Measurements from ENCODE around the gene EZH2. TPM values are rescaled to one million over a fixed set of nuclear protein-coding genes. Genes with fewer than 3 reads are reported as not detected.

EZH2 gene
- total RNA-seq, 1 donor from 2014 or later = 13.8 TPM

DNA sequence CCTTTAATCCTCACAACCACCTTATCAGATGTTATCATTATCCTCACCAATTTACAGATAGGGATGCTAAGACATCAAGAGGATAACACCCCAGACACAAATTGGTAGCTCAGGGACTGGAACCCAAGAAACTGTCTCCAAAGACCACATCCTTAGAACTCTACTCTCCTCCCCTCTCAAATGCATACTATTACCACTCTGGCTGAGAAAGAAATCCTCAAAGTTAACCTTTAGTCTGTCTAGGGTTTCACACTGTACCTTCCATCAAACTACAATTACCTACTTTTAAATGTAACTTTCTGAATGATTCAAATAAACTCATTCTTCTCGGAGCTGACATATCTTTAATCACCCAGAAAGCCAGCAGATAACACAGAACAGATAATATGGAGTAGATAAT, 6.6 kb downstream of the EZH2 start:
- Histone ChIP-seq H3K36me3 (ENCODE audit: insufficient read depth, low read length) (no peaks in the 10 kb centered on the region), H3K4me1 (ENCODE audit: insufficient read depth, low read length) (no peaks in the 10 kb centered on the region), H3K27me3 (ENCODE audit: insufficient read depth, low read length) (no peaks in the 10 kb centered on the region), H3K9ac (ENCODE audit: low read length) (no peak overlapping the region), H3K4me3 (ENCODE audit: insufficient read depth, low read depth, low read length) (no peak overlapping the region), H3K4me2 (ENCODE audit: low read length) (no peak overlapping the region), H4K20me1 (ENCODE audit: insufficient read depth, low read length) (peaks cover 4% of the 10 kb centered on the region), H3K9me3 (ENCODE audit: insufficient read depth, low read depth, low read length) (no peaks in the 10 kb centered on the region), H2AFZ (ENCODE audit: low read depth, low read length) (no peak overlapping the region), H3K79me2 (ENCODE audit: insufficient read depth, low read length) (peaks cover 98% of the 10 kb centered on the region), H3K27ac (ENCODE audit: low read depth, low read length) (no peak overlapping the region)
- Mint-ChIP-seq H3K27me3 (ENCODE audit: low read depth, unreplicated experiment) (no peaks in the 10 kb centered on the region), H3K27ac (ENCODE audit: unreplicated experiment) (no peak overlapping the region), H3K9me3 (ENCODE audit: unreplicated experiment) (no peaks in the 10 kb centered on the region), H3K4me3 (ENCODE audit: unreplicated experiment) (no peak overlapping the region), H3K36me3 (ENCODE audit: low read depth, unreplicated experiment) (no peaks in the 10 kb centered on the region), H3K4me1 (ENCODE audit: low read depth, unreplicated experiment) (no peaks in the 10 kb centered on the region)
- DNase-seq (ENCODE audit: low read depth) (no peak), FAIRE-seq (no peak)
- TF ChIP-seq EZH2 (IDR thresholded peaks at IDR 0.05; ENCODE audit: insufficient read depth, low read length) = no peak
- TF ChIP-seq, protein P1, sequence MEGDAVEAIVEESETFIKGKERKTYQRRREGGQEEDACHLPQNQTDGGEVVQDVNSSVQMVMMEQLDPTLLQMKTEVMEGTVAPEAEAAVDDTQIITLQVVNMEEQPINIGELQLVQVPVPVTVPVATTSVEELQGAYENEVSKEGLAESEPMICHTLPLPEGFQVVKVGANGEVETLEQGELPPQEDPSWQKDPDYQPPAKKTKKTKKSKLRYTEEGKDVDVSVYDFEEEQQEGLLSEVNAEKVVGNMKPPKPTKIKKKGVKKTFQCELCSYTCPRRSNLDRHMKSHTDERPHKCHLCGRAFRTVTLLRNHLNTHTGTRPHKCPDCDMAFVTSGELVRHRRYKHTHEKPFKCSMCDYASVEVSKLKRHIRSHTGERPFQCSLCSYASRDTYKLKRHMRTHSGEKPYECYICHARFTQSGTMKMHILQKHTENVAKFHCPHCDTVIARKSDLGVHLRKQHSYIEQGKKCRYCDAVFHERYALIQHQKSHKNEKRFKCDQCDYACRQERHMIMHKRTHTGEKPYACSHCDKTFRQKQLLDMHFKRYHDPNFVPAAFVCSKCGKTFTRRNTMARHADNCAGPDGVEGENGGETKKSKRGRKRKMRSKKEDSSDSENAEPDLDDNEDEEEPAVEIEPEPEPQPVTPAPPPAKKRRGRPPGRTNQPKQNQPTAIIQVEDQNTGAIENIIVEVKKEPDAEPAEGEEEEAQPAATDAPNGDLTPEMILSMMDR (IDR thresholded peaks at IDR 0.05; ENCODE audit: insufficient read depth, low read depth, low read length) = no peak

DNA sequence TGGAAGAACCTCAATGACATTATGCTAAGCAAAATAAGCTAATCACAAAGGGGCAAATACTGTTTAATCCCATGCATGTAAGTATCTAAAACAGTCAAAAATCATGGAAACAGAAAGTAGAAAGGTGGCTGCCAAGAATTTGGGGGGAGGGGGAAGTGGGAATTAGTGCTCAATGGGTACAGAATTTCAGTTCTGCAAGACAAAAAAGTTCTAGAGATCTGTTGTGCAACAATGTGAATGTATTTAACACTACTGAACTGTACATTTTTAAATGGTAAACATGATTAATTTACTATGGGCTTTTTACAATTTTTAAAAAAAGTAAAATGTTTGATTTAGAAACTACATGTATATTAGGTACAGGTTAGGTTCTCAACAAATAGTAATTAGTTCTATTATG, 11.9 kb downstream of the EZH2 start:
- Mint-ChIP-seq H3K4me3 (ENCODE audit: unreplicated experiment) (no peak overlapping the region), H3K9me3 (ENCODE audit: unreplicated experiment) (peaks cover 5% of the 10 kb centered on the region), H3K27ac (ENCODE audit: unreplicated experiment) (no peak overlapping the region), H3K36me3 (ENCODE audit: low read depth, unreplicated experiment) (no peaks in the 10 kb centered on the region), H3K27me3 (ENCODE audit: low read depth, unreplicated experiment) (no peaks in the 10 kb centered on the region), H3K4me1 (ENCODE audit: low read depth, unreplicated experiment) (peaks cover 2% of the 10 kb centered on the region)
- peaks cover 24% of the 10 kb centered on the region for H4K20me1 ChIP-seq (ENCODE audit: insufficient read depth, low read length)
- TF ChIP-seq, protein P1 (IDR thresholded peaks at IDR 0.05; ENCODE audit: insufficient read depth, low read depth, low read length) = no peak
- no peak for TF ChIP-seq EZH2 (IDR thresholded peaks at IDR 0.05; ENCODE audit: insufficient read depth, low read length)
- no peaks in the 10 kb centered on the region for H3K36me3 ChIP-seq (ENCODE audit: insufficient read depth, low read length)
- H3K9ac ChIP-seq (ENCODE audit: low read length) = no peak overlapping the region
- peaks cover 99% of the 10 kb centered on the region for H3K79me2 ChIP-seq (ENCODE audit: insufficient read depth, low read length)
- no peak overlapping the region for H3K4me3 ChIP-seq (ENCODE audit: insufficient read depth, low read depth, low read length)
- FAIRE-seq = no peak
- H3K4me1 ChIP-seq (ENCODE audit: insufficient read depth, low read length) = no peaks in the 10 kb centered on the region
- no peaks in the 10 kb centered on the region for H3K27me3 ChIP-seq (ENCODE audit: insufficient read depth, low read length)
- no peak overlapping the region for H3K27ac ChIP-seq (ENCODE audit: low read depth, low read length)
- H2AFZ ChIP-seq (ENCODE audit: low read depth, low read length) = no peak overlapping the region
- no peak for DNase-seq (ENCODE audit: low read depth)
- no peaks in the 10 kb centered on the region for H3K9me3 ChIP-seq (ENCODE audit: insufficient read depth, low read depth, low read length)
- H3K4me2 ChIP-seq (ENCODE audit: low read length) = no peak overlapping the region

DNA sequence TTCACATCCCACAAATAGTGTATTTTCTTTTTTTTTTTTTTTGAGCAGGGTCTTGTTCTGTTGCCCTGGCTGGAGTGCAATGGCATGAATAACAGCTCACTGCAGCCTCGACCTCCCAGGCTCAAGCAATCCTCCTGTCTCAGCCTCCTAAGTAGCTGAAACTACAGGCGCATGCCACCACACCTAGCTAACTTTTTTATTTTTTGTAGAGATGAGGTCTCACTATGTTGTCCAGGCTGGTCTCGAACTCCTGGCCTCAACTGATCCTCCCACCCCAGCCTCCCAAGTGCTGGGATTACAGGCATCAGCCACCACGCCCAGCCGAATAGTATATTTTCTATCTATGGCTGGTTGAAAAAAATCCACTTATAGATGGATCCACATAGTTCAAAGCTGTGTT, 12.5 kb downstream of the EZH2 start:
- peaks cover 24% of the 10 kb centered on the region for H4K20me1 ChIP-seq (ENCODE audit: insufficient read depth, low read length)
- no peak overlapping the region for H3K9ac ChIP-seq (ENCODE audit: low read length)
- no peak for TF ChIP-seq EZH2 (IDR thresholded peaks at IDR 0.05; ENCODE audit: insufficient read depth, low read length)
- TF ChIP-seq, protein P1 (IDR thresholded peaks at IDR 0.05; ENCODE audit: insufficient read depth, low read depth, low read length) = no peak
- no peak overlapping the region for H3K4me3 Mint-ChIP-seq (ENCODE audit: unreplicated experiment)
- no peak overlapping the region for H3K4me2 ChIP-seq (ENCODE audit: low read length)
- no peaks in the 10 kb centered on the region for H3K9me3 ChIP-seq (ENCODE audit: insufficient read depth, low read depth, low read length)
- no peak for FAIRE-seq
- H3K27ac Mint-ChIP-seq (ENCODE audit: unreplicated experiment) = no peak overlapping the region
- no peak overlapping the region for H3K4me3 ChIP-seq (ENCODE audit: insufficient read depth, low read depth, low read length)
- no peaks in the 10 kb centered on the region for H3K36me3 ChIP-seq (ENCODE audit: insufficient read depth, low read length)
- no peak overlapping the region for H3K27ac ChIP-seq (ENCODE audit: low read depth, low read length)
- no peak overlapping the region for H2AFZ ChIP-seq (ENCODE audit: low read depth, low read length)
- no peaks in the 10 kb centered on the region for H3K4me1 ChIP-seq (ENCODE audit: insufficient read depth, low read length)
- no peaks in the 10 kb centered on the region for H3K27me3 ChIP-seq (ENCODE audit: insufficient read depth, low read length)
- no peaks in the 10 kb centered on the region for H3K36me3 Mint-ChIP-seq (ENCODE audit: low read depth, unreplicated experiment)
- H3K4me1 Mint-ChIP-seq (ENCODE audit: low read depth, unreplicated experiment) = peaks cover 2% of the 10 kb centered on the region
- no peaks in the 10 kb centered on the region for H3K27me3 Mint-ChIP-seq (ENCODE audit: low read depth, unreplicated experiment)
- DNase-seq (ENCODE audit: low read depth) = no peak
- peaks cover 98% of the 10 kb centered on the region for H3K79me2 ChIP-seq (ENCODE audit: insufficient read depth, low read length)
- peaks cover 5% of the 10 kb centered on the region for H3K9me3 Mint-ChIP-seq (ENCODE audit: unreplicated experiment)

All from astrocyte (in vitro differentiated cells and primary cell).